Sigmoid colon (tissue), 7 donors: ENCODE measurements around the gene HECTD3. TPM values are rescaled to one million over a fixed set of nuclear protein-coding genes. Genes with fewer than 3 reads are reported as not detected.

ENCODE experiments used
- DNase-seq: peaks from one replicate; pipeline ENCODE4 v3.0.0-alpha.2; 2019
- H3K27ac ChIP-seq, 4 donors: fragments of 200-600 bp; sonication (generic); one replicate each; pipeline ENCODE4 v1.5.1; 2016 to 2019; ENCODE audit warnings: mild to moderate bottlenecking in 1 of 4
- H3K27me3 ChIP-seq, 3 donors: fragments of 200-600 bp; sonication (generic); one replicate each; pipeline ENCODE4 v1.5.1; 2019; ENCODE audit warnings: mild to moderate bottlenecking in 1 of 3
- H3K36me3 ChIP-seq, 4 donors: fragments of 200-600 bp; sonication (generic); one replicate each; pipeline ENCODE4 v1.5.1; 2016 to 2019
- H3K4me1 ChIP-seq, 4 donors: fragments of 200-600 bp; sonication (generic); one replicate each; pipeline ENCODE4 v1.5.1; 2017 to 2019
- H3K4me3 ChIP-seq, 4 donors: fragments of 200-600 bp; sonication (generic); one replicate each; pipeline ENCODE4 v1.5.1; 2017 to 2019; ENCODE audit warnings: mild to moderate bottlenecking in 2 of 4, moderate library complexity in 1 of 4
- H3K9me3 ChIP-seq, 4 donors: fragments of 200-600 bp in 3 of 4; sonication (generic) in 3 of 4; one replicate each; pipeline versions ENCODE4 v1.5.1 to v1.6.1; 2013 to 2019
- CTCF ChIP-seq, 4 experiments: fragments of 450-650 bp in 3 of 4; fragments of 200-600 bp in 1 of 4; IDR thresholded peaks; one replicate each; pipeline ENCODE4 v1.5.1; 2016 to 2019; ENCODE audit warnings: antibody characterized with exemption in 4 of 4, mild to moderate bottlenecking in 3 of 4, moderate library complexity in 2 of 4
- EP300 ChIP-seq, 4 donors: sonication (generic); formaldehyde crosslinking; IDR thresholded peaks; one replicate each; pipeline ENCODE4 v1.6.1; 2017; ENCODE audit warnings: antibody characterized with exemption in 4 of 4
- POLR2A ChIP-seq, 2 donors: fragments of 450-650 bp; IDR thresholded peaks; one replicate each; pipeline ENCODE4 v1.6.1; 2016; ENCODE audit warnings: antibody characterized with exemption in 2 of 2, mild to moderate bottlenecking in 2 of 2, moderate library complexity in 2 of 2
- POLR2AphosphoS5 ChIP-seq, 4 donors: sonication (generic); formaldehyde crosslinking; IDR thresholded peaks; one replicate each; pipeline ENCODE4 v1.6.1; 2017; ENCODE audit warnings: antibody characterized with exemption in 4 of 4
- WGBS, 2 donors: extraction: QIAGEN DNeasy Blood & Tissue Kit; methylation state at CpG; one replicate each; pipeline ENCODE4 v1.1.7; 2013; 5-methylcytosine and 5-hydroxymethylcytosine counted together
- intact Hi-C: fragments of 100-400 bp; cut with DNase I; formaldehyde crosslinking; loops from one replicate; pipeline ENCODE4 v1.15.1; 2023
- polyA plus RNA-seq, 3 donors: library from polyadenylated mRNA; stranded (reverse); fragments of 200-250 nt; gene quantifications; one replicate each; pipeline ENCODE4 v1.2.3, GENCODE V29; 2013
- total RNA-seq, 4 donors: library from RNA; depleted of rRNA; stranded (reverse); fragments of >200 nt; gene quantifications; one replicate each; pipeline ENCODE4 v1.1.0, GENCODE V29; 2016
- donor health status: healthy with polysubstance abuse.
- donor health status: Bipolar disorder and iron deficiency.
- donor health status: healthy.

The HECTD3 gene
- total and polyA plus RNA-seq, 7 donors: 23.9 to 74.2 (median 45.7) TPM

- Histone ChIP-seq H3K27ac (no peak overlapping the region), H3K27me3 (no peaks in the 10 kb centered on the region), H3K4me1 (no peaks in the 10 kb centered on the region), H3K4me3 (no peak overlapping the region), H3K9me3 (no peaks in the 10 kb centered on the region), H3K36me3 (peaks cover 1 to 26% (median 20%) of the 10 kb centered on the region in 4 donors)
- TF ChIP-seq POLR2AphosphoS5 (IDR thresholded peaks at IDR 0.05) (no peak), POLR2A (IDR thresholded peaks at IDR 0.05) (no peak), CTCF (IDR thresholded peaks at IDR 0.05) (no peak), EP300 (IDR thresholded peaks at IDR 0.05) (no peak)
- DNase-seq: no peak
- WGBS, 2 donors: 87 to 88% methylated on average over 3 of the region's 3 CpGs
- intact Hi-C loops: no loop called here
These were observed 11.9 kb downstream of the HECTD3 start for GRCh38 chr1:44999232-44999631.

GRCh38 chr1:44995467-44996238 is 15.5 kb downstream of the HECTD3 start:
- Histone ChIP-seq H3K9me3 (no peaks in the 10 kb centered on the region), H3K27ac (no peak overlapping the region), H3K27me3 (no peaks in the 10 kb centered on the region), H3K4me3 (no peak overlapping the region), H3K36me3 (no peaks in the 10 kb centered on the region), H3K4me1 (no peaks in the 10 kb centered on the region)
- DNase-seq: no peak
- 95% methylated on average over 7 of the region's 7 CpGs for WGBS, 2 donors
- TF ChIP-seq POLR2AphosphoS5 (IDR thresholded peaks at IDR 0.05) (no peak), EP300 (IDR thresholded peaks at IDR 0.05) (no peak), CTCF (IDR thresholded peaks at IDR 0.05) (no peak), POLR2A (IDR thresholded peaks at IDR 0.05) (no peak)
- intact Hi-C loops: no loop called here

- 86 to 88% methylated on average over 7 of the region's 7 CpGs for WGBS, 2 donors
- Histone ChIP-seq H3K9me3 (no peaks in the 10 kb centered on the region), H3K27me3 (no peaks in the 10 kb centered on the region), H3K4me1 (no peaks in the 10 kb centered on the region), H3K4me3 (no peak overlapping the region), H3K27ac (no peak overlapping the region), H3K36me3 (no peaks in the 10 kb centered on the region)
- no peak for DNase-seq
- no peak for TF ChIP-seq POLR2AphosphoS5 (IDR thresholded peaks at IDR 0.05)
- no peak for TF ChIP-seq CTCF (IDR thresholded peaks at IDR 0.05)
- no peak for TF ChIP-seq EP300 (IDR thresholded peaks at IDR 0.05)
- TF ChIP-seq POLR2A (IDR thresholded peaks at IDR 0.05): no peak
- intact Hi-C loops: no loop called here
These were observed 16.7 kb downstream of the HECTD3 start for GRCh38 chr1:44994309-44994898.

GRCh38 chr1:44988531-44989156 is 22.5 kb downstream of the HECTD3 start:
- Histone ChIP-seq H3K27ac (no peak overlapping the region), H3K9me3 (no peaks in the 10 kb centered on the region), H3K4me3 (no peak overlapping the region), H3K4me1 (peaks cover 0 to 22% (median 13%) of the 10 kb centered on the region in 4 donors), H3K36me3 (no peaks in the 10 kb centered on the region), H3K27me3 (no peaks in the 10 kb centered on the region)
- WGBS, 2 donors: 94% methylated on average over 24 of the region's 24 CpGs
- intact Hi-C loops: loop anchor here (5.0 kb wide), 1 partner anchor 146 kb away; the partner anchor contains the start of gene PTCH2
- TF ChIP-seq CTCF (IDR thresholded peaks at IDR 0.05) (no peak), EP300 (IDR thresholded peaks at IDR 0.05) (no peak), POLR2A (IDR thresholded peaks at IDR 0.05) (no peak), POLR2AphosphoS5 (IDR thresholded peaks at IDR 0.05) (no peak)
- DNase-seq: no peak
